T-helper 1 cell (primary cell): ENCODE data around the gene STING1.
"Not testable (repeated sequence)": the region's sequence is repeated elsewhere in the genome, so short reads cannot be mapped to it uniquely, and the experiment has no call there.

ENCODE experiments used
- DNase-seq, 5 donors: peaks; one replicate each; pipeline ENCODE4 v3.0.0-alpha.2; 2012 to 2020

The STING1 gene

DNA sequence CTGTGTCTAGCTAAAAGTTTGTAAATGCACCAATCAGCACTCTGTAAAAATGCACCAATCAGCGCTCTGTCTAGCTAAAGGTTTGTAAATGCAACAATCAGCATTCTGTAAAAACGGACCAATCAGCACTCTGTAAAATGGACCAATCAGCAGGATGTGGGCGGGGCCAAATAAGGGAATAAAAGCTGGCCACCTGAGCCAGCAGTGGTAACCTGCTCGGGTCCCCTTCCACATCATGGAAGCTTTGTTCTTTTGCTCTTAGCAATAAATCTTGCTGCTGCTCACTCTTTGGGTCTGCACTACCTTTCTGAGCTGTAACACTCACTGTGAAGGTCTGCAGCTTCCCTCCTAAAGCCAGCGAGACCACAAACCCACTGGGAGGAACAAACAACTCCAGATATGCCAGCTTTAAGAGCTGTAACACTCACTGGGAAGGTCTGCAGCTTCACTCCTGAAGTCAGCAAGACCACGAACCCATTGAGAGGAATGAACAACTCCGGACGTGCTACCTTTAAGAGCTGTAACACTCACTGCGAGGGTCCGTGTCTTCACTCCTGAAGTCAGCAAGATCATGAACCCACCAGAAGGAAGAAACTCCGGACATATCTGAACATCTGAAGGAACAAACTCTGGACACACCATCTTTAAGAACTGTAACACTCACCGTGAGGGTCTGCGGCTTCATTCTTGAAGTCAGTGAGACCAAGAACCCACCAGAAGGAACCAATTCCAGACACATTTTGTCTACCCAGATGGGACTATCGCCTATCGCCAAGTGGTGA lies 20.7 kb upstream of the STING1 start:
- not testable (repeated sequence) for DNase-seq

DNA sequence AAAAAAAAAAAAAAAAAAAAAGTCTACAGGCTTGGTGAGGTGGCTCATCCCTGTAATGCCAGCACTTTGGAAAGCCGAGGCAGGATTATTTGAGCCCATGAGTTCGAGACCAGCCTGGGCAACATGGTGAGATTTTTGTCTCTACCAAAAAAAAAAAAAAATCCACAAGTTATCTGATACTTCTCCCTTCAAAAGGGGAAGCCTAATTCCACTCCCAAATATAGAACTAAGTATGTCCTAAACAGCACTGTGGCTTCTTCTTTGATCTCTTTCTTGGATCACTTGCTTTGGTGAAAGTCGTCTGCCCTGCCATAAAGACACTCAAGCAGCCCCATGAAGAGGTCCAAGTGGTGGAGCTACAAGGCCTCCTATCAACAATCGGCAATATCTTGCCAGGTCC lies 18.8 kb upstream of the STING1 start:
- no peak for DNase-seq

- no peak for DNase-seq
Measured at GRCh38 chr5:139495638-139496435, 13.3 kb upstream of the STING1 start.

GRCh38 chr5:139494832-139495231 lies 12.3 kb upstream of the STING1 start:
- DNase-seq = no peak

- no peak for DNase-seq
Measured at GRCh38 chr5:139494256-139494655, 11.7 kb upstream of the STING1 start.

- no peak for DNase-seq
Measured at GRCh38 chr5:139492700-139493192, 10.2 kb upstream of the STING1 start.

DNA sequence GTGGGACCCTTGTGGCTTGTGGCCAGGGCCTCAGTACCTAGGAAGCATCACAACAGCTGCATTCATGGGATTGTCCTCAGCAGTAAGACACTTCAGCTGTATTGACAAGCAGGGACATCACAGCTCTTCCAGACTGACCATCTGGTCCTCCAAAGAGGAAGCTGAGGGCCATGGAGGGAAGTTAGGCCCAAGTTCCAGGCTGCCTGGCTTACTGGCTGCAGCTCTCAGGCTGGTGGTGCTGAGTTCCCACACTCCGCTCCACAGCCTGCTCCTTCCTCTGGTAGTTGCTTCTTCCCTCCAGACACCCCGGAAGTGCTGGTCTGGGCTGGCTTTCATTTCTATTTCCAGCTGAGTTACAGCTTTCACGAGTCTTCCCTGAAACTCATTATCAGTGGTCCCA lies 5.7 kb upstream of the STING1 start:
- DNase-seq = no peak

DNA sequence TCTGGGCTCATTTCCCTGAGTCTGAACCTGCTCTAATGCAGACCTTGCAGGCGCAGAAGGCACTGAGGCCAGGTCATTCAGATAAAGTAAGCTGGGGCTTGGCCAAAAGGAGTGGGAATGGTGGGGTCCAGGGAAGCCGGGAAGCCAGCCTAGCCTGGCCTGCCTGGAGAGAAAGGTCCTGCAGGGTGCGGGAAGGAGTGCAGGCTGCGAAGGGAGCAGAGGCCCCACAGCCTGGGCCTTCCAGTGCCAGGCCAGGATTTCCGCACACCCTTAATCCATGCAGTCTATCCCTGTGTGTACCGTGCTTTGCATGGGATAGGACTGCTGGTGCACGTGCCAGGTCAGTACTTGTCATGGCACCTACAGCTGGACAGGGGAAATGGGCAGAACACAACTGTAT lies 3.6 kb upstream of the STING1 start:
- DNase-seq = no peak

DNA sequence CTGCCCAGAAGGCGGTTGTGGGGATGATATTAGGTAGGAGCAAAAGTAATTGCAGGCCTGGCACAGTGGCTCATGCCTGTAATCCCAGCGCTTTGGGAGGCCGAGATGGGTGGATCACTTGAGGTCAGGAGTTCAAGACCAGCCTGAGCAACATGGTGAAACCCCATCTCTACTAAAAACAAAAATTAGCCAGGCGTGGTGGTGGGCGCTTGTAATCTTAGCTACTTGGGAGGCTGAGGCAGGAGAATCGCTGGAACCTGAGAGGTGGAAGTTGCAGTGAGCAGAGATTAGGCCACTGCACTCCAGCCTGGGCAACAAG lies 291 bp upstream of the STING1 start:
- DNase-seq = not testable (repeated sequence)

DNA sequence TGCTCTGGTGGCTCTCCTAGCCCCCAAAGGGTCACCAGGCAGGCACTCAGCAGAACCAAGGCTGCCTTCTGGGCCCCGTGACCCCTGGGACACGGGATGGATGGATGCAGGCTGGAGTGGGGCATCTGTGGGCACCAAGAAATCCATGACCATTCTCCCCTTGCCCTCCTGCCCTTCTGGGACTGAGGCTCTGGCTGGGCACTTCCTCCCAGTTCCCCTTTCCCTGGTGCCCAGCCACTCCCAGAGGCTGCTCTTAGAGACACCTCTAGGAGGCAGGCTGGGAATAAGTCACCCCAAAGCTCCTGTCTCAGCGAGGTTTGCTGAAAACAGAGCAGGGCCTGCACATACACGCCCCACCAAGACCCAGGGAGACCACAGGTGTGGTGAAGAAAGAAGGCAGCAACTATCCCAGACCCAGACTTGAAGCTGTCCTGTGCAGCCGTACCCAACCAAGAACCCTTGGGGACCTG lies 943 bp downstream of the STING1 start:
- DNase-seq = no peak

DNA sequence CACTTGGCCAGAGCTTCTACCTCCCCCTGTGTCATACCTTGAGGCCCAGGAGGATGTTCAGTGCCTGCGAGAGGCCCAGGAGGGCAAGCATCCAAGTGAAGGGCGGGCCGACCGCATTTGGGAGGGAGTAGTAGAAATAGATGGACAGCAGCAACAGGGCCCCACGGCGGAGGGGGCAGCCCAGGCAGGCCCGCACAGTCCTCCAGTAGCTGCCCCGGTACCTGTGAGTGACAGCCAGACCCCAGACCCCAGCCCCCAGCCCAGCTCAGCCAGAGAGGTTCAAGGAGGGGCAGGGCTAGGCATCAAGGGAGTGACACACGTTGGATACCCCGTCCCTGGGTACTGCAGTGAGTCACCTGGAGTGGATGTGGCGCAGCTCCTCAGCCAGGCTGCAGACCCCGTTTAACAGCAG lies 1.4 kb downstream of the STING1 start:
- peak in 1 of 5 donors; percentile 48 for DNase-seq

- DNase-seq = not testable (repeated sequence)
Measured at GRCh38 chr5:139479729-139480128, 2.8 kb downstream of the STING1 start.

- not testable (repeated sequence) for DNase-seq
Measured at GRCh38 chr5:139478657-139479423, 3.7 kb downstream of the STING1 start.

GRCh38 chr5:139475865-139476617 lies 6.5 kb downstream of the STING1 start:
- DNase-seq = no peak

- DNase-seq = peak in 1 of 5 donors; percentile 64
Measured at GRCh38 chr5:139474890-139475791, 7.4 kb downstream of the STING1 start.

GRCh38 chr5:139473565-139473964 lies 9.0 kb downstream of the STING1 start:
- DNase-seq = no peak

DNA sequence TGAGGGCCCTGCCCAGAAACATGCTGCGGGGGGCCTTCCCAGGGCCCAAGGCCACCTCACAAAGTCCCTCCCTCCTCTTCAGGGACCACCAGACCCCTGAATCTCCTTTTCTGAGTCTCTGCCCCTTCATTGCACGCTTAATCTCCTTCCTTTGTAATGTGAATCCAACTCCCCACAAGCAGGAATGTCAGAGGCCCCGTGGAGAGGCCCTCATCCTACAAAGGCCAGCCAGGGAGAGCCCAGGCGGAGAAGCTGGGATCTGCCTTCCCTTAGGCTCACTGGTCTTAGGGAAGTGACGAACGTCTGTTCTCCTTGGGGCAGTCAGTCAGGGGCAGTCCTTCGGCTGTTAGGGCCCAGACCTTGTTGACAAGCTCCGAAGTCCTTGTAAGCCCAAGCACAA lies 9.5 kb downstream of the STING1 start:
- no peak for DNase-seq

- no peak for DNase-seq
Measured at GRCh38 chr5:139472386-139473030, 10.1 kb downstream of the STING1 start.

- DNase-seq = peak in 2 of 5 donors; percentile 35 to 59
Measured at GRCh38 chr5:139470821-139471300, 11.7 kb downstream of the STING1 start, which contains the start of gene SMIM33. SMIM33 (plus strand) TSS chr5:139471004; CDS start chr5:139471122, 118 bp downstream.

DNA sequence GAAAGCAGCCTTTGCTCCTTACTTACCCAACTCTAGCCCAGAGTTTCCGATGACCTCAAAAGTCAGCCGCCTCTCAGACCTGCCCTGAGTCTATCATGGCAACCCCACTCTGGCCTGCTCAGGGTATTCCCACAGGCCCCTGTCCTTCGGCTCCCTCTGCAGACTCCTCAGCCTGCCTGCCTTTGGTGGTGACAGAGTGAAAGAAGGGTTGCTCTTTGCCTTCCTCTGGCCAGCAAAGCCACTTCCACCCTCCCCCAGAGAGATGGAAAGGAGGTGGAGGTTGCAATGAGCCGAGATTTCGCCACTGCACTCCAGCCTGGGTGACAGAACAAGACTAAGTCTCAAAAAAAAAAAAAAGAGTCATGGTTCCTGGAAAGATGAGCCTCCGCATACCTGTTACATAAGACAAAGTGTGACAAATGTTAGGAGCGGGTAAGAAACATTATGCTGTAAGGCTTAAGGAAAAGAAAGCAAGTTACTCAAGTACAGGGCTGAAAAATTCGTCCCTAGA lies 14.1 kb downstream of the STING1 start:
- no peak for DNase-seq
